HG02840 (cell line): ENCODE results near the gene ATP2C1.

Experiments used
- ATAC-seq: cut with Tn5 transposase; IDR thresholded peaks from one replicate; pipeline ENCODE4 v1.9.1; 2021; ENCODE audit warnings: mild to moderate bottlenecking, moderate library complexity, moderate number of reproducible peaks; ENCODE audit not compliant: unreplicated experiment, low FRiP score

Gene ATP2C1

GRCh38 chr3:130894986-130895280 lies 1.0 kb downstream of the ATP2C1 start:
- ATAC-seq: no peak

GRCh38 chr3:130895690-130896488 lies 2.0 kb downstream of the ATP2C1 start:
- ATAC-seq: no peak

- no peak for ATAC-seq
Observed at GRCh38 chr3:130897316-130897715, 3.4 kb downstream of the ATP2C1 start.

- ATAC-seq: no peak
Observed at GRCh38 chr3:130900959-130901358, 7.1 kb downstream of the ATP2C1 start.

- no peak for ATAC-seq
Observed at GRCh38 chr3:130901463-130902204, 7.8 kb downstream of the ATP2C1 start.

GRCh38 chr3:130903412-130903908 lies 9.6 kb downstream of the ATP2C1 start:
- ATAC-seq: no peak

- ATAC-seq: no peak
Observed at GRCh38 chr3:130904491-130904890, 10.6 kb downstream of the ATP2C1 start.

- ATAC-seq: no peak
Observed at GRCh38 chr3:130905551-130905950, 11.7 kb downstream of the ATP2C1 start.

GRCh38 chr3:130906374-130906995 lies 12.6 kb downstream of the ATP2C1 start:
- ATAC-seq: no peak

GRCh38 chr3:130907500-130907899 lies 13.6 kb downstream of the ATP2C1 start:
- ATAC-seq: no peak

- no peak for ATAC-seq
Observed at GRCh38 chr3:130907966-130908365, 14.1 kb downstream of the ATP2C1 start.

- ATAC-seq: no peak
Observed at GRCh38 chr3:130915567-130916292, 21.8 kb downstream of the ATP2C1 start.

GRCh38 chr3:130916507-130917167 lies 22.8 kb downstream of the ATP2C1 start:
- ATAC-seq: no peak

- ATAC-seq: no peak
Observed at GRCh38 chr3:130918328-130918727, 24.4 kb downstream of the ATP2C1 start.

GRCh38 chr3:130925628-130926027 lies 31.7 kb downstream of the ATP2C1 start:
- no peak for ATAC-seq

GRCh38 chr3:130926504-130926903 lies 32.6 kb downstream of the ATP2C1 start:
- ATAC-seq: no peak

- ATAC-seq: no peak
Observed at GRCh38 chr3:130929804-130930203, 35.9 kb downstream of the ATP2C1 start.

GRCh38 chr3:130932979-130933378 lies 39.1 kb downstream of the ATP2C1 start:
- ATAC-seq: no peak

GRCh38 chr3:130933801-130934345 lies 40.0 kb downstream of the ATP2C1 start:
- ATAC-seq: no peak
